GM21360 (cell line): ENCODE data around the gene FAM107A.
A peak's percentile ranks its signal among the peaks of the same experiment; 100 is the strongest.

ENCODE experiments used
- ATAC-seq: cut with Tn5 transposase; IDR thresholded peaks from one replicate; pipeline ENCODE4 v1.9.1; 2021; ENCODE audit warnings: mild to moderate bottlenecking, moderate library complexity; ENCODE audit not compliant: unreplicated experiment

FAM107A gene

DNA sequence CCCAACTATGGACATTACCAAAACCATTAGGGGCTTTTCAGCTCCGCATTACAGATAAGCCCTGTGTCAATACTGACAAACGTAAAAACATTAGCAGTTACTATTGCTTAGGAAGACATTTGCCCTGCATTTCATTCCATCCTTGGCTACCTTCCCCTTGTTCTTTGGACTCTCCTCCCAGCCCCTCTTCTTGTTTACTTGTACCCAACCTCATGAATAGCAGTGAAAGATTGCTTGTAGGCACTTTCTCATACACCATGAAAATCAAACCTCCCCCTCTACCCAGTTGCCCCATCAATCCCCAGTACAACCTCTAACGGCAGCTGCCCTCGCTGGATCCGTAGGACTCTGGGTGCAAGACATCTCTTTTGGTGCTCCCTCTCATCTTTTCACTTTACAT lies 16.9 kb upstream of the FAM107A start:
- ATAC-seq: no peak

DNA sequence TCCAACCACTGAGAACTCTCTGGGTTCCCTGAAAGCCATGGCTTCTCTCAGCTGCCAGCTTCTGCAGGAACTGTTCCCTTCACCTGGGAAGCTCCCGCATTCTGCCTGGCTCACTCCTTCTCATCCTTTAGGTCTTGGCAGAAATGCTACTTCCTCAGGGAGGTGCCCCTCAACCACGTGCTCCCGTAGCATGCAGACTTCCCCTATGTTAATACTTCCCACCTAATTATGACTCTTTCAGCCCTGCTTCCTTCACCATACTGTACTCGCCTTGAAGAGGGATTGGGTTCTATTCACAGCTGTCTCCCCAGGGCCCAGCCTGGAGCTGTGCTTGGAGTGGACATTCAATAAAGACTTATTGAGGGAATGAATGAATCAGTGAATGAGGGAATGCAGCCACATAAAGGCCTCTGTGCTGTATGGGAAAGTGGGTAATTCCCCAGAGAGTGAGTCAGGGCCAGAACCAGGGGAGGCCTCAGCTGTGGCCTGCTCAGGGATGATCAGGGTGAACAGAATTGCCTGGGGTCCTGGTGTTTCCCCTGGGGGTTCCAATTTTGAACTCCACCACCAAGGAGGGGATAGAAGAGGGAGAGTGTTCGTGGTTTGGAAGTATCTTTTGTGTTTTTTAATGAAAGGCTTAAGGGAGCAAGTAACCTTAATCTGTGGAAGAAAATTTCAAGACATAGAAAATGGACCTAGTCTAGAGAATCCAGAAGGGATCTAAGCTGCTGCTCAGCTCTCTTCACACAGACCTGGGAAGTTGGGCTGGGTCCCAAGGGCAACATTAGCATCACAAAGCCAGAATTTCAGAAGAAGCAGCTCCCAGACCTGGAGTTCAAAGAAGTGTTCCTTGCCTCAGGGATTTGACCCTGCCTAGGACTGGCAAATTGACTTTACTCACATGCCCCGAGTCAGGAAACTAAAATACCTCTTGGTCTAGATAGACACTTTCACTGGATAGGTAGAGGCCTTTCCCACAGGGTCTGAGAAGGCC lies 14.6 kb upstream of the FAM107A start:
- no peak for ATAC-seq

DNA sequence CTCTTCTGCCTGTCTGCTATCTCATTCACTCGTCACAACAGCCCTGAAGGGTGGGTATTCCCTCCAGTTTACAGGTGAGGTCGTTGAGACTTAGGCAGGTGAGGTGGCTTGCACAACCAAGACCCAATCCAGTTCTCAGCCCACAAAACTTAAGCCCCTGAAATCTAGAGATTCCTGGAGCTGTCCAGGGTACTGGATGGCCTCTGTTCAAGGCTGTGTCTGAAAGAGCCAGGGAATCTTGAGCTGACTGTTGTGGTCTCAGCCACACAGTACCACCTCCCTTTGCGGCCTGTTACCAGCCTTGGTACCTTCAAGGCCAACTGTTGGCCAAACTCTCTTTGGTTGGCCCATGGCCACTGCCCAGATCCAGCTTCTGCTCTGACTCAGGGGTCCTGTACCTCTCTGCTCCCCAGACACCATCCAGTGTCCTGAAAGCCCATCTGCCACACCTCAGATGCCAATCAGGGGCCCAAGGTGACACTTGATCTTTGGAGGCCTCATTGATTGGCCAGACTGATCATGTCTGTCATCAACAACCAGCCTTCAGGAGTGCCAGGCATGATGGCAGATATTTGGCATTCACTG lies 10.9 kb upstream of the FAM107A start:
- no peak for ATAC-seq

DNA sequence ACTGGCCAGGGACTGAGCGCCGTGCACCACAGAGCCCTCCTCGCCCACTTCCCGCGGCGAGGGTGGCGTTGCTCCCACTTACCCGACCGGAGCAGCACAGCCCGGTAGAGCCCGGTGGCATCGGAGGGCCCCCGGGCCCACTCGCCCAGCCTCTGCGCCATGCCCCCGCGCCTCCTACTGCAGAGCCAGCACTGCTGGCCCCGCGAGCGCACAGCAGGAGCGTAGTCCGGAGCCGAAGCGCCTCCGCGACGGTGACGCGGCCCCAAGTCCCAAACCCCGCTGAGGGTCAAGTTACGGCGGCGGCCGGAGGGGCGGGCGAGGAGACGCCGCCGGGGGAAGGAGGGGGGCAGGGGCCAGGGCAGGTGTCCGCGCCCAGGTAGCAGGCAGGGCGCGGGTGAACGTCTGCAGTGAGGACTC lies 9.6 kb upstream of the FAM107A start:
- no peak for ATAC-seq

DNA sequence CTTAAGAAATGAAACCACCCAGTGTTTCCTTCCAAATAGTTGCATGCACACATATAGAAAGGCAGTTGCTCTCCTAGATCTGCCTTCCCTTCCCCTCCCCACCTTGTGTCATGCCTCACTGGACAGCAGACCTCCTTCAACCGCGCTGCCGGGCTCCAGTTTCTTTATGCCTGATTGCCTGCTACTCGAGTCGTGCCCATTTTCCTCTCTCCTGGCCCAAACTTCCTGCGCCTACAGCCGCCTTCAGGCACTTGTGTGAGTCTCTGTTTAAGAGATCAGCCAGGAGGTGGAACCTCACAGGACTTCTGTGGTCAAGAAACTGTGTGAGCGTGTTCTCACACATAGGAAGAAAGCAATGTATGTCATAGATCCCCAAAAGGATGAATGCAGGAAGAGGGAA lies 8.8 kb upstream of the FAM107A start:
- ATAC-seq: peak; percentile 40

DNA sequence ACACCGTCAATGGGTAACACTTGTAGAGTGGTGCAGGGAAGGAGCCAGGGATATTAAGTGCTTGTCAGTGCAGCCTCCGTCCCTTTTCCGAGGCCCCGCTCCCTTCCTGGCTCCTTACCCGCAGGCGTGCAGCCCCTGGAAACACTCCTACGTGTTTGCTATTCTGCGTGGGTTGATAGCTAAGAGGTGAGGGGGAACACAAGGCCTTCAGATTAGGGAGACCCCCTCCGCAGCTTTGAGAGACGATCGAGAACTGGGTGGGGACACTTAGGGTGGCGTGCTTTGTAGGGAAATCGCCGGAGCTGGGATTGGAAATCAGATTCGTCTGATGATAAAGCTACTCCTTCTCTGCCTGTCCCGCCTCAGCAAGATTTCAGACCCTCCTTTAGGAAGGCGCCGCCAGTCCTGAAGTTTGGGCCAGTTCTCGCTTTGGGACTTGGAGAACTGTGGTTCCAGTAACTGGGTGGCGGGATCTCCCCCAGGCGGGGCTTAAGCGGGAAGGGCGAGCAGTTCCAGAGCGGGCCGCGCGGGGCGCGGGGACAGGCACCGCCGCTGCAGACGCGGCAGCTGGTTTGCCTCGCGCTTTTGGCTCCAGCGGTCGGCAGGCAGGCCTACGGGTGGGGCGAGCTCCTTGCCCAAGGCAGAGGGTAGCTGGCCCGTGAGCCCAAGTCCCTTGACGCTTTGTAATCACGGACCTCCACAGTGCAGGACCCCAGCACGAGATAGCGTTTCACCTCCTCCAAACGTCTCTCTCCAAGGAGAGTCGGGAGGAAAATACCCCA lies 8.0 kb upstream of the FAM107A start:
- ATAC-seq: peak; percentile 85

DNA sequence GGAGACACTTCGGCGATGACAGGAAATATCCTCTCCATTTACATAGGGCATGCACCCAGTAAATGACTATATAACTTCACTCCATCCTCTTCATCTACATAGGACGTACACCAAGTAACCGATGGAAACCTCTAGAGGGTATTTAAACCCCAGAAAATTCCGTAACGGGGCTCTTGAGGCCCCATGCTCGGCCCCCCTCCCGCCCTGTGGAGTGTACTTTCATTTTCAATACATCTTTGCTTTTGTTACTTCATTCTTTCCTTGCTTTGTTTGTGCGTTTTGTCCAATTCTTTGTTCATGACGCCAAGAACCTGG lies 7.5 kb upstream of the FAM107A start:
- no peak for ATAC-seq

DNA sequence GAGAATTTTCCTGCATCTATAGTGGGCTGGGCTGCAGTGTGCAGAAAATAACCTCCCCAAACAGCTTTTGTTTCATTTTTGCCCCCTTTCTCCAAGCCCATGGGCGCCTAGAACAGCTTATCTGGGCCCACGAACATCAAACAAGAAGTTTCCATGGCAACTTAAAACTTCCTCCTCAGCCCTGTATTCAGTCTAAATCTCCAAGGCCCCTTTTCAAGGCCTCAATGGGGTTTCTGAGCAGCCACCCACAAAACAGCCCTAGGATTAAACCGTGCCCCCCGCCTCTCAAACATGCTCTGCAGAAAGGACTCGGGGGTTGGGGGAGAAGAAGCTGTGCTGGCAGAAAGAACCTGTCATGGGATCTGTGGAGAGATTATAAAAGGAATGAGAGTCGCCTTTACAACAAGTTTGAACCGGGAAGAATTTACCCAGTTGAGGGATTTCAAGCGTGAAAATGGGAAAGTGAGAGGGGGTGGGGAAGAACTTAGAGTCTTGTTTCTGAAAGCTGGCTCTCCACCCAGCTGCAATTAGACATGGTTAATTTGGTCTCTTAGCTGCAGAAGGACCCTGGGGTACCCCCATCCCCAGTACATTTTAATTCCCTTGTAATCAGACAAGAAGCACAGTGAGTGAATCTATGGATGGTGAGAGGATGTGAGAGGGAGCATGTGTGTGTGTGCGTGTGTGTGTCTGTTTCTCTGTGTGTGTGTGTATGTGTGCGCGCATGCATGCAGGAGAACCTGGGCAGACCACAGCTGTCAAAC lies 4.3 kb upstream of the FAM107A start:
- no peak for ATAC-seq

DNA sequence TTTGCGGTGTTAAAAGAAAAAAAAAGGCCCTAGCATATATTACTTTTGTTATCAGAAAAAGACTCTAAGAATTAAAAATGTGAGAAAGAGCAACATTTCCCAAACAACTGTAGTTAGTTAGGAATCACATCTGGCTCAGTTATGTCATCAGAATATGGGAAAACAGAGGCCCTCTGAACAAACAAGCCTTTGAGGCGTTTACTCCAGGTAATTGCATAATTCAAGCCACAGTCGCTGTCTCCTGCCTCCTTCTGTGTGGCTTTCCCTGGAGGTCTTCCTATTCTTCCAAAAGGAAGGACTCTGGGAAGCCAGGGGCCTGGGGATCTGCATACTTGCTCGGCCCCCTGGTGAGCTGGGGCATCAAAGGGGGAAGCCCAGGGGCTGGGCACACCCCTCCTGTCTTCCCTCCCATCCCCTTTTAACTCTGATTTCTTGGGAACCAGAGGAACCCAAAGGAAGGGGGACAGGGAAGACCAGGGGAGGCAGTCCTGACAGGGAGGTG lies 3.7 kb upstream of the FAM107A start:
- ATAC-seq: no peak

DNA sequence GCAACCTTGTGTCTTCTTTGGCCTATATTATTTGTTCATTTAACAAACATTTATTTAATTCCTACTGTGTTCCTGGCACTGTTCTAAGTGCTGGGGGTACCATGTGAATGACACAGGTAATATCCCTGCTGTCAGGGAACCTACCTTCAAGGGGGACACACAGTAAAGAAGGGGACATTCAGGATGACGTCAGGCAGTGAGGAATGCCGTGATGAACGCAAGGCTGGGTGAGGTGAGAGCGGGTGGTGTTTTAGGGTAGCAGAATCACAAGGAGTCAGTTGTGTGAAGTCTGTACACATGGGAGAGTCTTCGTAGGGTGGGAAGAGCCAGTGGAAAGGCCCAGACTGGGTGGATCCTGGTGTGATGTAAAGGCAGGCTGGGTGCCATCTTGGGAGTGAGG lies 1.7 kb upstream of the FAM107A start:
- no peak for ATAC-seq

DNA sequence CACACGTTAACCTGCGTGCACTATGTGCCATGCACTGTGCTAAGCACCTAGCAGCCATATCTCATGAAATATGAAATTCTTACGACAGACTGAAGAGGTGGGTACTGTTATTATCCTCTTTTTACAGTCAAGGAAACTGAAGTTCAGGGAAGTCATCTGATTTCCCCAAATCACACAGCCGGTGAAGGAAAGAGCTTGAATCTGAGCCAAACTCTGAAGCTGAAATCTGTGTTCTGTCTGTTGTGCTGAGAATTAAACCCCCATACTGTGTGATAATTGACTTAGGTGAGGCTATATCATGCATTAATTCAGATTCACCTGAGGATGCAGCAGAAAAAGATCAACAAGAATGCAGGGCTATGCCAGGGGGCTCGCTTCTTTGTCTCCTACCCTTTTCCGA lies 475 bp downstream of the FAM107A start:
- no peak for ATAC-seq

DNA sequence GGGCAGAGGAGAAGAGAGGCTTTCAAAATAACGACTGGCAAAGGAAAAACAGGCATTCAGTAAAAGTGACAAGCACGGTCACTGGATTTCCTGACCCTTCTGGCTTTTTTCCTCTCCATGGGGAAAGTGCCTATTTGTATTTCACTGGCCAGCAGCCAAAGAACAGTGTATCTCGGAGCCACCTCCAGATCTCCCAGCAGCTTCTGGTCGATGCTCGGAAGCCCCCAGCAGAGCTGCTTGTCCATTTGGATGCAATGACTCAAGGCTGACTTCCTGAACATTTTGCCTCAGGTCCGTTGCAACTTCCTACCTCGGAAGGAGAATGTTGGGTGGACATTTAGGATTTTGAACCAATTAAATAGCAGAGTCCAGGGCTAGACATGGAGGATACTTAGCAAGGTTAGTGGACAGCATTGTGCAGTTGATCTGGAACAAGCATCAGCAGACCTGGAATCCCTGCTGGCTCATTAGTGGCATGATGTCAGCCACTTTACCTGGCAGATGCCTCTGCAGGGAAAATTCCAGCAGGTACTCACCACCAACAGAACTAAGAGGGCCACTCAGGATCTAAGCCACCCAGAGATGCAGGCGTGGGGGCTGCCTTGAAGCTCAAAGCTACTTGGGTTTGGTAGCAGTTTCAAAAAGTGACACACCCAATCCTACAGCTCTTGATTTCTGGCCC lies 1.1 kb downstream of the FAM107A start:
- no peak for ATAC-seq

DNA sequence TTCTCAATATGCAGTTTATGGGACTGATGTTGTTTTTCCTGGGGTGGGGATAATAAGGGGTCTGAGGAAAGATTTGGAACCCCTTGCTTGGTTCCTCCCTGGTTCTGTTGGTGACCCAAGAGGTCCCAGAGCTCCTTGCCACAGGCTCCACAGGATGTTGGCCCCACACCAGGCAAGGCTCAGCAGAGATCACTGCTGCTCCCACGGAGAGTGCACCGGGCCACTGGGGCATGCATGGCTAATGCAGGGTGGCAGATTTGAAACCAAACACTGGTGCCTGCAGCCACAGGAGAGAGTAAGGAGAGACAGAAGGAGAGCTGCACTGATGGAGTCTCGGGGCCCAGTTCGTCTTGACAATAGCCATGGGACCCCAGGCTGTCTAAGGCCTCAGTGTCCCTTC lies 2.5 kb downstream of the FAM107A start:
- no peak for ATAC-seq

DNA sequence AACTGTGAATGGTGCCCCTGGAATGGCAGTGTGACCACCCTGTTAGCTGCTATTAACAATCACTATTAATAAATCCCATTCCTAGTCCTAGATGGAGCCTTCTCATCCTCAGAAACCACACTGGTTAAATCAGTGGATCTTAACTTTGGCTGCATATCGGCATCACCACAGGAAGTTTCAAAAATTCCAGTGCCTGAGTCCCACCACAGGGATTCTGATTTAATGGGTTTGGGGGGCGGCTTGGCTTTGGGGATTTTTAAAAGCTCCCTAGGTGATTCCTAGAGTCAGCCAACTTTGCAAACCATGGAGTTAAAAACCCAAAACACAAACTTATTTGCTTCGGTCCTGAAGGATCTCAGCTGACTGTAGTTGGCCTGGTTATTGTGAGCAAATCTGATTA lies 3.1 kb downstream of the FAM107A start:
- no peak for ATAC-seq

DNA sequence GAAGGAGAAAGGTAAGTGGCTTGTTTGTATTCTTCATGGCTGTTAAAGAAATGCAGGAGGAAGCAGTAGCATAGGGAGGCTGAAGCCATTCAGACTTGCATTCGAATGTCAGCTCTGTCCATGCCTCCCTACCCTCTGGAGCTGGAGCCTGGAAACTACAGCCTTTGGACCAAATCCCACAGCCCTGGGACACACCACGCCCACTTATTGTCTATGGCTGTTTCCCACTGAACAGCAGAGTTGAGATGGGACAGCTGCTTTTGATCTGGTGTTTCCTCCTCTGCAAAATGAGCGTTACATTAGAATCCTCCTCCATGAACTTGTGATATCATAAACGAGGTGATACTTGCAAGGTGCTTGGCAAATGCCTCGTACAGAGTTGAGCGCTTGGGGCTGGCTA lies 3.6 kb downstream of the FAM107A start:
- no peak for ATAC-seq

DNA sequence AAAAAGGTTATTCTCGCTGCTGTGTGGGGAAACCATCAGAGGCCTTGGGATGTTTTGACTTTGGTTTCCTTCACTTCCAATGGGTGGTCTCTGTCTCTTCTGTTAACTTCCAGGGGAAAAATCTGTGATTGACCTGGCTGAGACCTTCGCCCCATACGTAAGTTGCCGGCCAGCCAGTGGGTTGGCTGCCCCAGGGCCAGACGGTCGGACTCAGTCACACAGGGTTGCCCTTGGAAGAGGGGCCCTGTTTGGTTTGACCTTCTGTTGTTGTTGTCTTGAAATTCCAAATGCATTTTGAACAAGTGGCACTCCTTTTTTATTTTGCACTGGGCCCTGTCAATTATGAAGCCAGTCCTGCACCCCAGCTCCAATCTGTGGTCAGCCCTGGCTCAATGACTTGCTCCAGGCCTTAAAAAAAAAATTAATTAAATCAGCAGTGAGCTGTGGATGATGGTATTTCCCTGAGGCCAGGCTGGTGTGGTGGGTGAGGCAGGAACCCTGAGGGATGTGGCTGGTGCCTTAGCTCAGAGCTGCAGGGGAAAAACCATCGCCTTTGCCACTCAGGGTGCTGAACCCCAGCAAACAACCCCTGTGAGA lies 4.5 kb downstream of the FAM107A start:
- no peak for ATAC-seq

DNA sequence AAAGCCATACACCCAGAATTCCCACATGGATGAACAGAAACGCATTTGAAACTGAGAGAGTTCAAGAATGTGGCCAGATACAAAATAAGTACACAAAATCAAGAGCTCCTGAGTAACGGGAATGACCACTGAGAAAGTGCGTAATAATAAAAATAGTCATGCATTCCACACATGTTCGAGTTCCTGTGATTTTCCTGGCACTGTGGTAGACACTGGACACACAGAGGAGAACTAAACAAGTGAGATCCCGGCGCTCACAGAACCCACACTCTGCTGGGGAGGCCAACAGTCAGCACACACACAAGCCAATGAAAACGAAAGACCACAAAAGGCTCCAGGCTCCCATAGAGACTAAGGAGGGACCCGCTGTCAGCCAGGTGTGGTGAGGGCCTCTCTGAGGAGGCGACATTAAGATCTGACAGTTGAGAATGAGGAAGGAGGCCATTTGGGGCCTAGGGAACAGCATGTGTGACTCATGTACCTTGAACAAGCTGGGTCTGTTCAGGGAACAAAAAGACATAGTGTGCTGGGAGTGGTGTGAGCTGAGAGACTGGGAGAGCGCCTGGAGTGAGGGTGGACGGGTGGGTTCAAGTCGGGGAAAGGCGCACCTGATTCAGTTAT lies 5.1 kb downstream of the FAM107A start:
- ATAC-seq: no peak

DNA sequence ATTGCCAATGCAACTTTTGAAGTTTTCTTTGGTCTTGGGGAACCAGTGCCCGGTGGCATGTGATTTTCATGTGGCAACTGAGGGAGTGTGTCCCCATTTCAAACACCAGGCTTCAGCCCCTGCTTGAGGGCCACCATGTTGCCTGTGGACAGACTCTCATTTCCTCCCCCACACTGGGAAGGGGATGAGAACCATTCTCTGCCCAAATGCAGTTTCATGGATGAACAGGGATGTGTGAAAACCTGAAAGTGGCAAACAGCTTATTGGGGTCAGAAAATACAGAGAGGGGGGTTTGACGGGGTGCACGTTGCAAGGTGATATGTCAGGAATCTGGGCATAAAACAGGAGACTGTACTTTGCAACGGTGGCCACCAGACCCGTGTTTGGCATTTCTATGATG lies 6.3 kb downstream of the FAM107A start:
- ATAC-seq: no peak

DNA sequence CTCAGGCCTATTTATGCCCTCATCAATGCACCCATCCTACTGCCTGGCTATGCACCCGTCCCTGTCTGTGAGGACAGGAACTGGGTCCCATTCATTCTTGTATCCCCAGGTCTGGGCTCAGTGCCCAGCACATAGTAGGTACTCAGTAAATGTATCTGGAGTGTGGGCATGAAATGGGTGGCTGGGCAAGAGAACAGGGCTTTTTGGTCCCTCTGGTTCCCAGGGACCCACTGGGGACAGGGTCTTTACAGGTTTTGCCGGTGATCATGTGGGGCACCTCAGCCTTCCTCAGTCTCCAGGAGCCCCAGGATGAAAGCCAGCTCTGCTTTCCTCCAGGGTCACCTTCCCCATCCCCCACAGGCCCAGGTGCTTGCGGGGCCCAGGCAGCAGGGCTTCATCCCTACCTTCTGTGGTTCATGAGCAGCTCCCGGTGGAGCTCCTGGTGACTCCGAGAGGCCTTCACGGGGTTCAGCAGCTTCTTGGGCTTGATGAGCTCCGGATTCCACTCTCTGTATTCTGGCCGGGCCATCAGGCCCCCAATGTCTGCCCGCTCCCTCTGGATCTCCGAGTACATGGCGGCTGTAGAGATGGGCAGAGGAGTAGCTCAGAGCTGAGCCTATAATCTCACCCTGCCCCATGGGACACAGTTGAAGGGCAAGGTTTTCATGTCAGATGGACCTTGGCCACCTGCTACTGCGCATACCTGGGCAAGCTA lies 7.7 kb downstream of the FAM107A start:
- ATAC-seq: no peak
